ENCODE data around the gene LCE1C. TPM values are rescaled to one million over a fixed set of nuclear protein-coding genes. Genes with fewer than 3 reads are reported as not detected.

The LCE1C gene
- total RNA-seq, 1 donor from 2014 or later = not detected

GRCh38 chr1:152836870-152837269, 30.4 kb upstream of the LCE1C start:
- Histone ChIP-seq H3K9ac (ENCODE audit: low read length) (no peak overlapping the region), H3K27me3 (ENCODE audit: insufficient read depth, low read length) (no peaks in the 10 kb centered on the region), H3K27ac (ENCODE audit: low read depth, low read length) (no peak overlapping the region), H3K4me2 (ENCODE audit: low read length) (no peak overlapping the region), H3K36me3 (ENCODE audit: insufficient read depth, low read length) (no peaks in the 10 kb centered on the region), H2AFZ (ENCODE audit: low read depth, low read length) (no peak overlapping the region), H3K79me2 (ENCODE audit: insufficient read depth, low read length) (no peaks in the 10 kb centered on the region), H4K20me1 (ENCODE audit: insufficient read depth, low read length) (no peaks in the 10 kb centered on the region), H3K9me3 (ENCODE audit: insufficient read depth, low read depth, low read length) (no peaks in the 10 kb centered on the region), H3K4me1 (ENCODE audit: insufficient read depth, low read length) (no peaks in the 10 kb centered on the region), H3K4me3 (ENCODE audit: insufficient read depth, low read depth, low read length) (no peak overlapping the region)
- no peak overlapping the region for H3K4me3 Mint-ChIP-seq (ENCODE audit: unreplicated experiment)
- H3K9me3 Mint-ChIP-seq (ENCODE audit: unreplicated experiment) = peaks cover 4% of the 10 kb centered on the region
- FAIRE-seq (no peak), DNase-seq (ENCODE audit: low read depth) (no peak)
- peaks cover 2% of the 10 kb centered on the region for H3K4me1 Mint-ChIP-seq (ENCODE audit: low read depth, unreplicated experiment)
- no peak for TF ChIP-seq EZH2 (IDR thresholded peaks at IDR 0.05; ENCODE audit: insufficient read depth, low read length)
- TF ChIP-seq, protein P1, sequence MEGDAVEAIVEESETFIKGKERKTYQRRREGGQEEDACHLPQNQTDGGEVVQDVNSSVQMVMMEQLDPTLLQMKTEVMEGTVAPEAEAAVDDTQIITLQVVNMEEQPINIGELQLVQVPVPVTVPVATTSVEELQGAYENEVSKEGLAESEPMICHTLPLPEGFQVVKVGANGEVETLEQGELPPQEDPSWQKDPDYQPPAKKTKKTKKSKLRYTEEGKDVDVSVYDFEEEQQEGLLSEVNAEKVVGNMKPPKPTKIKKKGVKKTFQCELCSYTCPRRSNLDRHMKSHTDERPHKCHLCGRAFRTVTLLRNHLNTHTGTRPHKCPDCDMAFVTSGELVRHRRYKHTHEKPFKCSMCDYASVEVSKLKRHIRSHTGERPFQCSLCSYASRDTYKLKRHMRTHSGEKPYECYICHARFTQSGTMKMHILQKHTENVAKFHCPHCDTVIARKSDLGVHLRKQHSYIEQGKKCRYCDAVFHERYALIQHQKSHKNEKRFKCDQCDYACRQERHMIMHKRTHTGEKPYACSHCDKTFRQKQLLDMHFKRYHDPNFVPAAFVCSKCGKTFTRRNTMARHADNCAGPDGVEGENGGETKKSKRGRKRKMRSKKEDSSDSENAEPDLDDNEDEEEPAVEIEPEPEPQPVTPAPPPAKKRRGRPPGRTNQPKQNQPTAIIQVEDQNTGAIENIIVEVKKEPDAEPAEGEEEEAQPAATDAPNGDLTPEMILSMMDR (IDR thresholded peaks at IDR 0.05; ENCODE audit: insufficient read depth, low read depth, low read length) = no peak
- H3K36me3 Mint-ChIP-seq (ENCODE audit: low read depth, unreplicated experiment) = no peaks in the 10 kb centered on the region
- H3K27me3 Mint-ChIP-seq (ENCODE audit: low read depth, unreplicated experiment) = no peaks in the 10 kb centered on the region
- H3K27ac Mint-ChIP-seq (ENCODE audit: unreplicated experiment) = no peak overlapping the region

DNA sequence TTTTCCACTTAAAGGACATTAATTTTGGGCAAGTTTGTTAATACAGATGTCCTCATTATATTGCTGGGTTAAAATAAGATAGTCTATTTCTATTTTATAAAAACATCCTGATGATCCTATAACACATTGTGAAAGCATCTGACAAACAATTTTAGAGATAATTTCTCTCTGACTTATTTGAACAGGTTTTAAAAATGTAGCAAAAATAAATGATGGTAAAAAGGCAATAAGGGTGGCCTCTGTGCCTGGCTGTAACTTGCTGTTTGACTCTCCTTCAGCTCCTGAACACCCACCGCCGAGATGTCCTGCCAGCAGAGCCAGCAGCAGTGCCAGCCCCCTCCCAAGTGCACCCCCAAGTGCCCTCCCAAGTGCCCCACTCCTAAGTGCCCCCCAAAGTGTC, 20.7 kb upstream of the LCE1C start, which contains the start of gene LCE1A:
TSS of gene LCE1A (plus strand) at position 301 of the 400 bp plus-strand sequence. CDS start at position 301, 0 bp downstream.
- TF ChIP-seq, protein P1 (IDR thresholded peaks at IDR 0.05; ENCODE audit: insufficient read depth, low read depth, low read length) = no peak
- no peak for TF ChIP-seq EZH2 (IDR thresholded peaks at IDR 0.05; ENCODE audit: insufficient read depth, low read length)
- FAIRE-seq (no peak), DNase-seq (ENCODE audit: low read depth) (no peak)
- H3K27me3 ChIP-seq (ENCODE audit: insufficient read depth, low read length) = no peaks in the 10 kb centered on the region
- H3K36me3 ChIP-seq (ENCODE audit: insufficient read depth, low read length) = no peaks in the 10 kb centered on the region
- no peaks in the 10 kb centered on the region for H4K20me1 ChIP-seq (ENCODE audit: insufficient read depth, low read length)
- H2AFZ ChIP-seq (ENCODE audit: low read depth, low read length) = no peak within 1 kb of the TSS
- H3K27me3 Mint-ChIP-seq (ENCODE audit: low read depth, unreplicated experiment) = peaks cover 9% of the 10 kb centered on the region
- H3K27ac ChIP-seq (ENCODE audit: low read depth, low read length) = no peak within 1 kb of the TSS
- no peaks in the 10 kb centered on the region for H3K4me1 ChIP-seq (ENCODE audit: insufficient read depth, low read length)
- peaks cover 9% of the 10 kb centered on the region for H3K9me3 Mint-ChIP-seq (ENCODE audit: unreplicated experiment)
- H3K79me2 ChIP-seq (ENCODE audit: insufficient read depth, low read length) = no peaks in the 10 kb centered on the region
- no peak within 1 kb of the TSS for H3K4me2 ChIP-seq (ENCODE audit: low read length)
- H3K9ac ChIP-seq (ENCODE audit: low read length) = no peak within 1 kb of the TSS
- no peak within 1 kb of the TSS for H3K4me3 ChIP-seq (ENCODE audit: insufficient read depth, low read depth, low read length)
- H3K27ac Mint-ChIP-seq (ENCODE audit: unreplicated experiment) = no peak within 1 kb of the TSS
- no peaks in the 10 kb centered on the region for H3K4me1 Mint-ChIP-seq (ENCODE audit: low read depth, unreplicated experiment)
- no peak within 1 kb of the TSS for H3K4me3 Mint-ChIP-seq (ENCODE audit: unreplicated experiment)
- H3K36me3 Mint-ChIP-seq (ENCODE audit: low read depth, unreplicated experiment) = no peaks in the 10 kb centered on the region
- H3K9me3 ChIP-seq (ENCODE audit: insufficient read depth, low read depth, low read length) = no peaks in the 10 kb centered on the region

DNA sequence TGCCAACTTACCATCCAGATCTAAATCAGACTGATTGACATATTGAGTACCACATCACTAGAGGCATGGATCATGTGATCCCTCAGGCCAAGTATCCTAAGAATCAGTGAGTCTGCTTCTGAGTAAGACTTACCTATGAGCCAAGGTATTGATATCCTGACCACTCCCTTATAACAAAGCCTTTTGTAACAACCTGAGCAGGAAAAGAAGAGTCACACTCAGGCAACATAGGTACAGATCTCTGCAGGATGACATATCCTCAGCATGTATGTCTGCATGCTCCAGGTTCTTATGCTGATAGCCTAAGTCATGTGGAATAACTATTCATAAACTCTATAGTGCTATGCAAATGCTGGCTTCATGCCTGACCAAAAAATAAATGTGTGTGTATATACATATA, 18.5 kb upstream of the LCE1C start:
- H3K36me3 ChIP-seq (ENCODE audit: insufficient read depth, low read length) = no peaks in the 10 kb centered on the region
- no peaks in the 10 kb centered on the region for H3K79me2 ChIP-seq (ENCODE audit: insufficient read depth, low read length)
- H3K27ac ChIP-seq (ENCODE audit: low read depth, low read length) = no peak overlapping the region
- Mint-ChIP-seq H3K4me1 (ENCODE audit: low read depth, unreplicated experiment) (no peaks in the 10 kb centered on the region), H3K4me3 (ENCODE audit: unreplicated experiment) (no peak overlapping the region), H3K27me3 (ENCODE audit: low read depth, unreplicated experiment) (peaks cover 7% of the 10 kb centered on the region), H3K36me3 (ENCODE audit: low read depth, unreplicated experiment) (no peaks in the 10 kb centered on the region), H3K27ac (ENCODE audit: unreplicated experiment) (no peak overlapping the region), H3K9me3 (ENCODE audit: unreplicated experiment) (no peaks in the 10 kb centered on the region)
- no peak overlapping the region for H3K4me3 ChIP-seq (ENCODE audit: insufficient read depth, low read depth, low read length)
- TF ChIP-seq, protein P1 (IDR thresholded peaks at IDR 0.05; ENCODE audit: insufficient read depth, low read depth, low read length) = no peak
- TF ChIP-seq EZH2 (IDR thresholded peaks at IDR 0.05; ENCODE audit: insufficient read depth, low read length) = no peak
- DNase-seq (ENCODE audit: low read depth) = no peak
- no peak overlapping the region for H2AFZ ChIP-seq (ENCODE audit: low read depth, low read length)
- no peaks in the 10 kb centered on the region for H3K4me1 ChIP-seq (ENCODE audit: insufficient read depth, low read length)
- no peak for FAIRE-seq
- no peaks in the 10 kb centered on the region for H3K9me3 ChIP-seq (ENCODE audit: insufficient read depth, low read depth, low read length)
- H4K20me1 ChIP-seq (ENCODE audit: insufficient read depth, low read length) = no peaks in the 10 kb centered on the region
- no peaks in the 10 kb centered on the region for H3K27me3 ChIP-seq (ENCODE audit: insufficient read depth, low read length)
- no peak overlapping the region for H3K9ac ChIP-seq (ENCODE audit: low read length)
- no peak overlapping the region for H3K4me2 ChIP-seq (ENCODE audit: low read length)

All from astrocyte (in vitro differentiated cells and primary cell).